Tibial nerve (tissue), 4 donors: ENCODE measurements around the gene ACTL10.

ENCODE experiments used
- CTCF ChIP-seq, 5 experiments: fragments of 200-600 bp in 3 of 5; fragments of 450-650 bp in 2 of 5; sonication (generic) in 3 of 5; IDR thresholded peaks; one replicate each; pipeline ENCODE4 v1.5.1; 2016 to 2019; ENCODE audit warnings: antibody characterized with exemption in 5 of 5, mild to moderate bottlenecking in 3 of 5, moderate library complexity in 2 of 5
- EP300 ChIP-seq, 2 donors: sonication (generic); formaldehyde crosslinking; IDR thresholded peaks; one replicate each; pipeline ENCODE4 v1.6.1; 2017; ENCODE audit warnings: antibody characterized with exemption in 2 of 2, mild to moderate bottlenecking in 1 of 2

DNA sequence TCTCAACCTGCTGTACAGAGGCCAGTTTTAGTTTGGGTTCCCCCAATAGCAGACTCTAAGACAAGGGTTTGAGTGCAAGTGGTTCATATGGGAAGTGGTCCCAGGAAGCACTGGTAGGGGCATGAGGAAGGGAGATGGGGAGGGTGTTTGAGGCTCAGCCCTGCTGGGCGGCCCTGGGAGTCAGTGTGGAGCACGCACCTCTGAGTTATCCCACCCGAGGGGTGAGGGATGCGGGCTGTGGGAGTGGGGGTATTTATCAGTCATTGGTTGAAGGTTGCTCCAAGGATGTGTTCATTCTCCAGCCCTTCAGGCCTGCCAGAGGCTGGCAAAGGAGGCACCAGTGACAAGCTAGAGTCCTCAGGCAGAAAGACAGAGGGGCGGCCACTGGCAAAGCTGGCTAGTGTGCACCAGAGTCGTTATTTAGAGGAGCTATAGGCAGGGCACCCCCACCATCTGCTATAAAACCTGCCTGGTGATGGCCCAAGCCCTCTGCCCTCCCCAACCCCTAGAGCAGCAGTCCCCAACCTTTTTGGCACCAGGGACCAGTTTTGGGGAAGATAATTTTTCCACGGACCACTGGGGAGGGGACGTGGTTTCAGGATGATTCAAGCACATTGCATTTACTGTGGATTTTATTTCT, 36.9 kb downstream of the ACTL10 start:
- no peak for TF ChIP-seq CTCF (IDR thresholded peaks at IDR 0.05)
- no peak for TF ChIP-seq EP300 (IDR thresholded peaks at IDR 0.05)
